Left kidney (tissue), 2 donors: Measurements from ENCODE around the gene ADAMTS19. TPM values are rescaled to one million over a fixed set of nuclear protein-coding genes. Genes with fewer than 3 reads are reported as not detected.

Experiments used
- DNase-seq: peaks from one replicate; pipeline ENCODE4 v3.0.0-alpha.2; 2013
- polyA plus RNA-seq: library from polyadenylated mRNA; unstranded; fragments of 120-200 nt; gene quantifications from one replicate; pipeline ENCODE4 v1.2.1, GENCODE V29; 2013; ENCODE audit not compliant: insufficient read length

The ADAMTS19 gene
- polyA plus RNA-seq, 1 donor, result 6.8 TPM

DNA sequence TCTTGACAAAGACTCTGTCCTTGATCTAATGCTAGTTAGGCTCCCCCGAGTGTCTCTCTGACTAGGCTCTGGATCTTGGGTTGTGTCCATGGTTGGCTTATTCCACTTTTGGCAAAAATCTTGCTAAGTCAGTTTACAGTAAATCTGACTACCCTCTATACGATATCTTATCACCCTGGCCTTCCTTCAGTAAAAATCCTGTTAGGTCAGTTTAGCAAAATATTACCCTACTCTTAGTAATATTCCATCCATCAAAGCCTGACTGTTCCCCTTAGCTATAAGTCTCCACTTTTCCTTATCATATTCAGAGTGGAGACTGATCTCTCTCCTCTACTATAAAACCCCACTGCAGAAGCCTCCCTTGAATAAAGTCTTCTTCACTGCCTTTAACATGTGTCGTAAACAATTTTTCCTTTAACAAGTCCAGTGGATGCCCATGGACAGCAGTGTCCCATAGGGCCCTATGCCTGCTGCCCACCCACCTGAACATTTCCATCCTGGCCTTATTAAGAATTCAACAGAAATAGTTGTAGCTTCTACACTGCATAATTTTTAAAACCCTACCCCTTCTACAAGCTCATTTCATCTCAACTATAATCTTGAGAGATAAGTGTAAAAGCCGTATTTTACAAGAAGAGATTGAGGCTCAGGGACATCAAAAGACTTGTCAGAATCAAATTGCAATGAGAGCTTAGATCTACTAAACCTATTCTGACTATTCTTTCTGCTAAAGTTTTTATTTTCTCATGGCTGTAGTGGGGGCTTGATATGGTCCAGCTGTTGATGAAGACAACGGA is 310.1 kb downstream of the ADAMTS19 start:
- DNase-seq, result peak; percentile 15

DNA sequence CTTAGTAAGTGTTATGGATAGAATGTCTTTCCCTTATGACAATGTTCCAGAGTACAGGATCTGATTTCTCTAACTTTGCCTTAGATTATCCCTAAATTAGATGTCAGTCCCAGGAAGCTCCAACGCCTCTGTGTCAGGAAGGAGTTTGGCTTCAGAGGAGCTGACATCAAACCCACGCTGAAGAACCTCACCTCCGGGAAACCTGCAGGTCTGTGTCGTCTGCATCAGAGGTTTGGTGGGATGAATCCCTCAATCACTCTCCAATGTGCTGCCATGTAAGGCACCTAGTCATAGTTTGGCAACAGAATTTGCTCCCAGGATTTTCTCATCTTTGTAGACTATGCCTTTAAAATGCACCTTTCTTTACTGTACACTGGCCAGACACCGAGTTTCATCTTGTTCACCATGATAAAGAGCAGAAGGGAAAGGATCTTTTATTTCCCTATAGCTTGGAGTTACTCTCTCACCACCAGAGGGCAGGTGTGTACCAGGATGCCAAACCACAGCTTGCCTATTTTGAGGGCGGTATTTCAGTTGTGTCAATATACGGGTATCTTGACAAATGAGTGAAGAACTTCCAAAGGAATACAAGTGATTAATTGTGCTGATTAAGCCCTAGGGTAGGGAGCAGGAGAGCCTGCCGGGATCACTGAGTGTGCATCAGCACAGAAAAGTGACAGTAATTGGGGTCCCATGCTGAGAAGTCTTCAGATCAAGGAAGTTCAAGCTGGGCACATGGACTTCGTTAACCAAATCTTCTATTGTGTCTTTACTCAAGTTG is 311.1 kb downstream of the ADAMTS19 start:
- peak; percentile 59 for DNase-seq

DNA sequence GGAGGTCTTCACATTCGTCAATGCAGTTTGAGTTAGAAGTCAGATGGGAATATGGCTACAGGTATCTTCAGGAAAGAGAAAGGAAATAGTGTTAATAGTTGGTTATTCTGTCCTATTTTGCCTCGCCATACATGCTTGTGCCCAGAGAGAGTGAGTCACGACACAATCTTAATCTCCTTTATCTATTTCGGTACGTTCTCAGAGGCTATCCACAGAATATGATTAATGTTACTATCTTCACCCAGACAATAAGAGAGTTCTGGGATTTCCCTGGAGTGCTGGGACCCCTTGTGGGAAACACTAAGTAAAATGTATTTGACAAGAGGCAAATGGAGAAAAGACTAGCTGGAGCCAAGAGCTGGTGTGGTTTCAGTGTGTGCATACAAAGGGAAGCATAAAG is 313.3 kb downstream of the ADAMTS19 start:
- DNase-seq, result no peak

GRCh38 chr5:129781594-129781993 is 321.5 kb downstream of the ADAMTS19 start:
- DNase-seq, result no peak
